ENCODE measurements around the gene BNIP5. TPM values are rescaled to one million over a fixed set of nuclear protein-coding genes. Genes with fewer than 3 reads are reported as not detected.

BNIP5 gene
- total RNA-seq, 1 donor from 2014 or later, result not detected

GRCh38 chr6:36266913-36267644 is 69.6 kb downstream of the BNIP5 start:
- intact Hi-C loops (cut with DNase I), result no loop called here
- Histone ChIP-seq H3K27ac (no peak overlapping the region), H3K4me3 (no peak overlapping the region), H3K9me3 (no peaks in the 10 kb centered on the region), H3K4me1 (no peaks in the 10 kb centered on the region), H3K36me3 (no peaks in the 10 kb centered on the region), H3K27me3 (no peaks in the 10 kb centered on the region)
- DNase-seq (ENCODE audit: low spot score in 2 of 2), result no peak
- no peak for TF ChIP-seq CTCF (IDR thresholded peaks at IDR 0.05)

Other genes starting within 250 kb of the BNIP5 start
- gene MAPK13, start 206.4 kb downstream of the BNIP5 start, total RNA-seq, result 7.7 TPM
- 26.5 TPM for gene BRPF3, start 140.1 kb downstream of the BNIP5 start, total RNA-seq
- not detected for gene PNPLA1, start 66.8 kb downstream of the BNIP5 start, total RNA-seq
- gene ETV7, start 50.8 kb upstream of the BNIP5 start, total RNA-seq, result not detected
- gene PXT1, start 106.0 kb upstream of the BNIP5 start, total RNA-seq, result not detected
- 71.5 TPM for gene KCTD20, start 106.1 kb upstream of the BNIP5 start, total RNA-seq
- gene STK38, start 210.6 kb upstream of the BNIP5 start, total RNA-seq, result 10.5 TPM